ENCODE results near the gene THUMPD1.

The THUMPD1 gene

GRCh38 chr16:20750558-20750957 is 8.9 kb upstream of the THUMPD1 start:
- Histone ChIP-seq H3K79me2 (ENCODE audit: control insufficient read depth, low read length) (no peaks in the 10 kb centered on the region), H3K9me3 (ENCODE audit: control insufficient read depth, insufficient read depth, low read length) (peaks cover 9% of the 10 kb centered on the region), H3F3A (ENCODE audit: control insufficient read depth, insufficient read depth) (no peaks in the 10 kb centered on the region), H3K27ac (ENCODE audit: low read depth, low read length) (no peak overlapping the region), H3K4me1 (ENCODE audit: control insufficient read depth, low read length) (no peaks in the 10 kb centered on the region), H4K20me1 (ENCODE audit: control insufficient read depth, insufficient read depth, low read depth, low read length) (no peaks in the 10 kb centered on the region), H3K36me3 (ENCODE audit: control insufficient read depth, low read length) (no peaks in the 10 kb centered on the region), H3K4me3 (ENCODE audit: low read length) (no peak overlapping the region), H3K9me2 (replicated peaks; ENCODE audit: control insufficient read depth, low read length) (no peaks in the 10 kb centered on the region), H3K27me3 (ENCODE audit: control insufficient read depth, low read length) (peaks cover 4% of the 10 kb centered on the region), H3K4me2 (ENCODE audit: low read length) (no peak overlapping the region)
- TF ChIP-seq EZH2phosphoT487 (IDR thresholded peaks at IDR 0.05; ENCODE audit: borderline replicate concordance, low read length): no peak
- no peak for TF ChIP-seq CTCF (IDR thresholded peaks at IDR 0.05; ENCODE audit: low read depth, low read length, poor library complexity, severe bottlenecking)

- TF ChIP-seq EZH2phosphoT487 (IDR thresholded peaks at IDR 0.05; ENCODE audit: borderline replicate concordance, low read length) (no peak), CTCF (IDR thresholded peaks at IDR 0.05; ENCODE audit: low read depth, low read length, poor library complexity, severe bottlenecking) (no peak)
- Histone ChIP-seq H3K9me2 (replicated peaks; ENCODE audit: control insufficient read depth, low read length) (no peaks in the 10 kb centered on the region), H3K36me3 (ENCODE audit: control insufficient read depth, low read length) (no peaks in the 10 kb centered on the region), H3K4me3 (ENCODE audit: low read length) (no peak overlapping the region), H3K27ac (ENCODE audit: low read depth, low read length) (no peak overlapping the region), H3K79me2 (ENCODE audit: control insufficient read depth, low read length) (no peaks in the 10 kb centered on the region), H4K20me1 (ENCODE audit: control insufficient read depth, insufficient read depth, low read depth, low read length) (no peaks in the 10 kb centered on the region), H3F3A (ENCODE audit: control insufficient read depth, insufficient read depth) (no peaks in the 10 kb centered on the region), H3K27me3 (ENCODE audit: control insufficient read depth, low read length) (peaks cover 4% of the 10 kb centered on the region), H3K4me1 (ENCODE audit: control insufficient read depth, low read length) (no peaks in the 10 kb centered on the region), H3K4me2 (ENCODE audit: low read length) (no peak overlapping the region), H3K9me3 (ENCODE audit: control insufficient read depth, insufficient read depth, low read length) (peaks cover 9% of the 10 kb centered on the region)
Measured at GRCh38 chr16:20749474-20749873, 7.9 kb upstream of the THUMPD1 start.

GRCh38 chr16:20747030-20747816 is 5.6 kb upstream of the THUMPD1 start:
- Histone ChIP-seq H3K27ac (ENCODE audit: low read depth, low read length) (no peak overlapping the region), H3F3A (ENCODE audit: control insufficient read depth, insufficient read depth) (no peaks in the 10 kb centered on the region), H3K9me2 (replicated peaks; ENCODE audit: control insufficient read depth, low read length) (no peaks in the 10 kb centered on the region), H3K36me3 (ENCODE audit: control insufficient read depth, low read length) (no peaks in the 10 kb centered on the region), H3K9me3 (ENCODE audit: control insufficient read depth, insufficient read depth, low read length) (peaks cover 9% of the 10 kb centered on the region), H3K27me3 (ENCODE audit: control insufficient read depth, low read length) (peaks cover 4% of the 10 kb centered on the region), H3K4me3 (ENCODE audit: low read length) (no peak overlapping the region), H3K79me2 (ENCODE audit: control insufficient read depth, low read length) (no peaks in the 10 kb centered on the region), H4K20me1 (ENCODE audit: control insufficient read depth, insufficient read depth, low read depth, low read length) (no peaks in the 10 kb centered on the region), H3K4me1 (ENCODE audit: control insufficient read depth, low read length) (no peaks in the 10 kb centered on the region), H3K4me2 (ENCODE audit: low read length) (no peak overlapping the region)
- no peak for TF ChIP-seq EZH2phosphoT487 (IDR thresholded peaks at IDR 0.05; ENCODE audit: borderline replicate concordance, low read length)
- TF ChIP-seq CTCF (IDR thresholded peaks at IDR 0.05; ENCODE audit: low read depth, low read length, poor library complexity, severe bottlenecking): no peak
